Erythroblast (primary cell): Measurements from ENCODE around the gene P3H4.

Experiments
- DNase-seq, 2 experiments: peaks; one replicate each; lab custom pipeline; 2025; lab: John Stamatoyannopoulos, UW
- GATA1 ChIP-seq: IDR thresholded peaks from 2 replicates; pipeline ENCODE4 v1.6.1; 2011; ENCODE audit warnings: low read depth, mild to moderate bottlenecking, control low read depth, low read length, moderate library complexity
- POLR2A ChIP-seq: IDR thresholded peaks from 2 replicates; pipeline ENCODE4 v1.6.1; 2011; ENCODE audit warnings: mild to moderate bottlenecking, low read length

The P3H4 gene

GRCh38 chr17:41775394-41776226 lies 36.1 kb downstream of the P3H4 start:
- no peak for DNase-seq
- TF ChIP-seq POLR2A (no peak), GATA1 (no peak)

GRCh38 chr17:41773731-41774193 lies 38.0 kb downstream of the P3H4 start:
- no peak for TF ChIP-seq POLR2A
- TF ChIP-seq GATA1: no peak
- DNase-seq: no peak

- TF ChIP-seq POLR2A (no peak), GATA1 (no peak)
- DNase-seq: no peak
Observed at GRCh38 chr17:41773190-41773588, 38.6 kb downstream of the P3H4 start.

DNA sequence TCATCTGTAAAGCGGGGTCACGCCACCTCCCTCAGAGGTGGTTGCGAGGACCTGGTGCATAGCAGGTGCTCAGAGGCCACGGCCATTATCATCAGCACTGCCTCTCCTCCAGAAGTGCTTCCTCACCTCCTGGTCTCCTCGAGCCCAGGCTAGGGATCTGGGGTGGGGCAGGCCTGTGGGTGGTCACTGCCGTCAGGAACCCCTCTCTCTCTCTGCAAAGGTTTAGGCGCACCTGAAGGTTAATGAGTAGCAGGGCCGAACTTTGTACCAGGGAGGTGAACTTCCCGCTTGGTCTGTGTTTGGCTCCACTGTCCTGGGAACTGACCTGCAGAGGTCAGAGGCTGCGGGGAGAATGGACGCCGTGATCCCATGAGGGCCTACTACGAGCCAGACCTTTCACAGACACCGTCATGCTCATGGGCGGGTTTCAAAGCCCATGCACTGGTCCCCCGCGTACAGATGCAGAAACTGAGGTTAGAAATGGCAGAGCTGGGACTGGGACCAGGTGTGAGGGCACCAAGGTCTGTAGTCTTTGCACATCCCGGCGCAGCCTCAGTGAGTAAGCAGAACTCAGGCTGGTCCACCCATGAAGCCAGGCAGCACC lies 39.1 kb downstream of the P3H4 start:
- TF ChIP-seq POLR2A (no peak), GATA1 (no peak)

GRCh38 chr17:41772218-41772585 lies 39.5 kb downstream of the P3H4 start:
- no peak for DNase-seq
- TF ChIP-seq POLR2A (no peak), GATA1 (no peak)

More for the DNA sequence above, 39.1 kb downstream of the P3H4 start:
- DNase-seq: no peak

DNA sequence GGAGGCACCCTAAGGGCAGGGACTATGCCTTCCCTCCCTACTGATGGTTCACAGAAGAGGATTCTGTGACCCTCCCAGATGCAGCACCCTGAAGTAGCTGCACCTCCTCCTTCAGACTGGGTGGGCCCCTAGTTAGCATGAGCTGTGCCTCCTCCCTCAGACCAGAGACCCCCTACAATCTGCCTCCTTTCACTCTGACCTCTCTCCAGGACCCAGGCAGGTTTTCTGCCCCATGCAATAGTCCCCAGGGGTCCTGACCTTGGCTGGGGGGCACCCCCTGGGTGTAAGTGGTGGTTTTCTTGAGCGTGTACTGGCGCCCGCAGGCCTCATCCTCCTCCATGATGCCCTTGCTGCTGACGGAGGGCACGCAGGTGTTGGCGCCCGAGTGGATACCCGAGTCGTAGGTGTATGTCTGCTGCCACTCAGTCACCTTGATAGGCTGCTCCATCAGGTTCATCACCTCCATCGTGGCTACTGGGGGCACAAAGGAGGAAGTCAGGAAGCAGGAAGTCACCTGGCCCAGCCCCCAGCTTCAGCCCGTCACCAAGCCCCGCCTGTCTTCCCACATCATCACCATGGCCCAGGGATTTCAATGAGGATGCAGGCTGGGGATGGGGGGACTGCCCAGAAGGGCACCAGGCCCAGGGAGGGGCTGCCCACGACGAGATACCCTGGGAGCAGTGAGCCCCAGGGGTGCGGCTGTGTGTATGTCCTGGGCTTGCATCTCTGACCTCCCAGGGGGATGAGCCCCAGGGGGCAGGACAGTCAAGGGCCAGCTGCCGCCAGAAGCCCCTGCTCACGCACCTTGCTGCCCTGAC lies 40.2 kb downstream of the P3H4 start:
- no peak for TF ChIP-seq GATA1
- TF ChIP-seq POLR2A: no peak

GRCh38 chr17:41769985-41770384 lies 41.8 kb downstream of the P3H4 start:
- DNase-seq: no peak
- TF ChIP-seq GATA1 (no peak), POLR2A (no peak)

More for the DNA sequence above, 40.2 kb downstream of the P3H4 start:
- no peak for DNase-seq

GRCh38 chr17:41769346-41769862 lies 42.3 kb downstream of the P3H4 start:
- DNase-seq: no peak
- TF ChIP-seq POLR2A: no peak
- no peak for TF ChIP-seq GATA1

- TF ChIP-seq GATA1: no peak
- TF ChIP-seq POLR2A: no peak
Observed at GRCh38 chr17:41768682-41769288, 43.0 kb downstream of the P3H4 start.

GRCh38 chr17:41767324-41768042 lies 44.3 kb downstream of the P3H4 start:
- TF ChIP-seq POLR2A (no peak), GATA1 (no peak)
- DNase-seq: no peak

More at GRCh38 chr17:41768682-41769288, 43.0 kb downstream of the P3H4 start:
- no peak for DNase-seq

DNA sequence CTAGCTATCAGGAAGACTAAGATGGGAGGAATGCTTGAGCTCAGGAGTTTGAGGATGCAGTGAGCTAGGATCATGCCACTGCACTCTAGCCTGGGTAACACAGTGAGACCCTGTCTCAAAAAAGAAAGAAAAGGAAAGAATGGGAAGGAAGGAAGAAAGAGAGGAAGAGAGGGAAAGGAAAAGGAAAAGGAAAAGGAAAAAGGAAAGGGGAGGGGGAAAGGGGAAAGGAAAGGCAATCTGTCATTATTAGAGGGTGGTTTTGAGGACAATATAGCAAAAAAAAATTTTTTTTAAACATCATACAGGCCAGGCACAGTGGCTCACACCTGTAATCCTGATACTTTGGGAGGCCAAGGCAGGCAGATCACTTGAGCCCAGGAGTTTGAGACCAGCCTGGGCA lies 45.6 kb downstream of the P3H4 start:
- no peak for DNase-seq

GRCh38 chr17:41763327-41763726 lies 48.4 kb downstream of the P3H4 start:
- DNase-seq: no peak
- TF ChIP-seq GATA1 (no peak), POLR2A (no peak)

More for the DNA sequence above, 45.6 kb downstream of the P3H4 start:
- TF ChIP-seq POLR2A (no peak), GATA1 (no peak)
